ENCODE measurements around the gene SYNDIG1L. TPM values are rescaled to one million over a fixed set of nuclear protein-coding genes. Genes with fewer than 3 reads are reported as not detected.

Gene SYNDIG1L
- total and polyA plus RNA-seq, 2 of the 8 experiments (the other 6 are each of a cell fraction or from before 2014, with no cell fraction given), result 3.0 to 3.2 TPM

DNA sequence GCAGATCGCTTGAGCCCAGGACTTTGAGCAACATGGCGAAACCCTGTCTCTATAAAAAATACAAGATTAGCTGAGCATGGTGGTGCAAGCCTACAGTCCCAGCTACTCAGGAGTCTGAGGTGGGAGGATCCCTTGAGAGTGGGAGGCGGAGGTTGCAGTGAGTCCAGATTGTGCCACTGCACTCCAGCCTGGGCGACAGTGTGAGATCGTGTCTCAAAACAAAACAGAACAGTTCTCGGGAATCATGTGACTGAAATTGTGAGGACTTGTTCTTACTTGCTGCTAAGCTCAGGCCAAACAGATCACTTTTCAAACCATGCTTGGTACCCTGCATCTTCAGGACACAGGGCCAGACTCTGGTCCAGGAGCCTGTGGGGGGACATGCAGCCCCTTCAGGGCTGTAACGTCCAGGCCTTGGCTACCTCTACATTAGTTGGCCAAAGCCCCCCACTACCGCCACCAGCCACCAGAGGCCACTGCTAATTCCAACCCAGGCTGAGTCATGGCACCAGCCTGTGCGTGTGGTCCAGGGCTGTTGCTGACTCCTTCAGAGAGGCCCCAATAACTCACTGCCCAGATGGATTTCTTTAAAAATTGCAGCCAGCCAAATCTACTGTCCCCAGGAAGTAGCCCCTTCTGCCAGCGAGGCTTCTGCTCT lies 33.4 kb upstream of the SYNDIG1L start (continued):
- TF ChIP-seq, protein P1, sequence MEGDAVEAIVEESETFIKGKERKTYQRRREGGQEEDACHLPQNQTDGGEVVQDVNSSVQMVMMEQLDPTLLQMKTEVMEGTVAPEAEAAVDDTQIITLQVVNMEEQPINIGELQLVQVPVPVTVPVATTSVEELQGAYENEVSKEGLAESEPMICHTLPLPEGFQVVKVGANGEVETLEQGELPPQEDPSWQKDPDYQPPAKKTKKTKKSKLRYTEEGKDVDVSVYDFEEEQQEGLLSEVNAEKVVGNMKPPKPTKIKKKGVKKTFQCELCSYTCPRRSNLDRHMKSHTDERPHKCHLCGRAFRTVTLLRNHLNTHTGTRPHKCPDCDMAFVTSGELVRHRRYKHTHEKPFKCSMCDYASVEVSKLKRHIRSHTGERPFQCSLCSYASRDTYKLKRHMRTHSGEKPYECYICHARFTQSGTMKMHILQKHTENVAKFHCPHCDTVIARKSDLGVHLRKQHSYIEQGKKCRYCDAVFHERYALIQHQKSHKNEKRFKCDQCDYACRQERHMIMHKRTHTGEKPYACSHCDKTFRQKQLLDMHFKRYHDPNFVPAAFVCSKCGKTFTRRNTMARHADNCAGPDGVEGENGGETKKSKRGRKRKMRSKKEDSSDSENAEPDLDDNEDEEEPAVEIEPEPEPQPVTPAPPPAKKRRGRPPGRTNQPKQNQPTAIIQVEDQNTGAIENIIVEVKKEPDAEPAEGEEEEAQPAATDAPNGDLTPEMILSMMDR (IDR thresholded peaks at IDR 0.05; ENCODE audit: control extremely low read depth in 1 of 3, insufficient read depth in 1 of 3, low read depth in 1 of 3, low read length in 3 of 3), result peak; percentile 68 to 89 (median 87)
- TF ChIP-seq YY1 (IDR thresholded peaks at IDR 0.05; ENCODE audit: low read depth, low read length), result no peak
- peak; percentile 91 for TF ChIP-seq BACH1 (IDR thresholded peaks at IDR 0.05; ENCODE audit: low read length)
- no peak for TF ChIP-seq SUZ12 (IDR thresholded peaks at IDR 0.05; ENCODE audit: low read length)
- no peak for TF ChIP-seq RXRA (IDR thresholded peaks at IDR 0.05; ENCODE audit: insufficient read depth, low read depth, low read length)
- no peak for TF ChIP-seq SAP30 (IDR thresholded peaks at IDR 0.05; ENCODE audit: insufficient read depth, insufficient replicate concordance, low read length)
- no peak for TF ChIP-seq GTF2F1 (IDR thresholded peaks at IDR 0.05; ENCODE audit: borderline replicate concordance, low read depth, low read length)
- TF ChIP-seq CEBPB (IDR thresholded peaks at IDR 0.05; ENCODE audit: low read depth, low read length), result no peak
- no peak for TF ChIP-seq SP4 (IDR thresholded peaks at IDR 0.05; ENCODE audit: low read length)
- TF ChIP-seq JUN (IDR thresholded peaks at IDR 0.05; ENCODE audit: low read depth, low read length), result 0 out of 2 replicates have a peak, but pooled peaks have one; percentile 12
- no peak for TF ChIP-seq TCF12 (IDR thresholded peaks at IDR 0.05; ENCODE audit: low read depth, low read length)
- TF ChIP-seq KDM4A (IDR thresholded peaks at IDR 0.05; ENCODE audit: low read depth, low read length, severe bottlenecking), result no peak
- TF ChIP-seq KDM5A (IDR thresholded peaks at IDR 0.05; ENCODE audit: low read length), result no peak
- no peak for TF ChIP-seq KDM1A (IDR thresholded peaks at IDR 0.05; ENCODE audit: borderline replicate concordance, low read length)
- TF ChIP-seq JUND (IDR thresholded peaks at IDR 0.05; ENCODE audit: low read length), result peak; percentile 91
- no peak for TF ChIP-seq FOSL1 (IDR thresholded peaks at IDR 0.05; ENCODE audit: insufficient read depth, low read depth, low read length)
- TF ChIP-seq RBBP5 (IDR thresholded peaks at IDR 0.05; ENCODE audit: borderline replicate concordance, low read depth, low read length), result no peak
- no peak for TF ChIP-seq PHF8 (conservative IDR thresholded peaks at IDR 0.05; ENCODE audit: low read depth, low read length)
- no peak for TF ChIP-seq CTBP2 (IDR thresholded peaks at IDR 0.05; ENCODE audit: borderline replicate concordance, insufficient read depth, insufficient read length, low read length)
- no peak for TF ChIP-seq SRF (IDR thresholded peaks at IDR 0.05; ENCODE audit: low read depth, low read length)
- TF ChIP-seq SP2 (IDR thresholded peaks at IDR 0.05; ENCODE audit: low read length), result no peak
- TF ChIP-seq, protein P2, sequence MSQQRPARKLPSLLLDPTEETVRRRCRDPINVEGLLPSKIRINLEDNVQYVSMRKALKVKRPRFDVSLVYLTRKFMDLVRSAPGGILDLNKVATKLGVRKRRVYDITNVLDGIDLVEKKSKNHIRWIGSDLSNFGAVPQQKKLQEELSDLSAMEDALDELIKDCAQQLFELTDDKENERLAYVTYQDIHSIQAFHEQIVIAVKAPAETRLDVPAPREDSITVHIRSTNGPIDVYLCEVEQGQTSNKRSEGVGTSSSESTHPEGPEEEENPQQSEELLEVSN (IDR thresholded peaks at IDR 0.05), result no peak

Measured in H1 (cell line).